WERI-Rb-1 (cell line): ENCODE results near the gene CTNS.

ENCODE experiments used
- DNase-seq: peaks from one replicate; pipeline ENCODE4 v3.0.0-alpha.2; 2020
- H3K27ac ChIP-seq: fragments of 250-450 bp; sonication (Bioruptor Pico); 2 replicates; pipeline ENCODE4 v1.5.1; 2020; ENCODE audit warnings: mild to moderate bottlenecking, moderate library complexity
- H3K27me3 ChIP-seq: fragments of 250-450 bp; sonication (Bioruptor Pico); 2 replicates; pipeline ENCODE4 v1.5.1; 2021; ENCODE audit warnings: mild to moderate bottlenecking, low read depth, moderate library complexity; ENCODE audit not compliant: insufficient read depth, severe bottlenecking
- H3K36me3 ChIP-seq: fragments of 250-450 bp; sonication (Bioruptor Pico); 2 replicates; pipeline ENCODE4 v1.5.1; 2020; ENCODE audit warnings: mild to moderate bottlenecking, moderate library complexity
- H3K4me3 ChIP-seq: 2 replicates; pipeline ENCODE4 v1.5.1; 2011; ENCODE audit warnings: low read depth, mild to moderate bottlenecking, control low read depth, low read length
- H3K9me3 ChIP-seq: fragments of 250-450 bp; sonication (Bioruptor Pico); 2 replicates; pipeline ENCODE4 v1.5.1; 2021; ENCODE audit warnings: mild to moderate bottlenecking, moderate library complexity; ENCODE audit not compliant: severe bottlenecking
- TF ChIP-seq, protein P1 (sequence below): IDR thresholded peaks from 2 replicates; pipeline ENCODE4 v1.5.1; 2011; ENCODE audit warnings: low read depth, mild to moderate bottlenecking, control low read depth, inconsistent platforms, low read length

CTNS gene

DNA sequence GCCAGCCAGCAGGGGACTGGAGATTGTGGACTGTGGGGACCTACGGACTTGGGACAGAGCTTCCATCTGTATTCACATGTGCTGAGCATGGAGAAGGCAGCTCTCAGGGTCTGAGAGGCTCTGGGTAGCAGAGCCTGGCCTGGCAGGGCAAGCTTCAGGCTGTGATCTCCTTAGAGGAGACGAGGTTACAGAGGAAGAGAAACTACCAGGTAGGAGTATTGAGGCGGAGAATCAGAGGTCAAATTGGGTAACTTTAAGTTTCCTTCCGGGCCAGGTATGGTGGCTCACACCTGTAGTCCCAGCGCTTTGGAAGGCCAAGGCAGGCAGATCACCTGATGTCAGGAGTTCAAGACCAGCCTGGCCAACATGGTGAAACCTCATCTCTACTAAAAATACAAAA, 8.8 kb downstream of the CTNS start:
- Histone ChIP-seq H3K27ac (no peak overlapping the region), H3K27me3 (no peaks in the 10 kb centered on the region), H3K36me3 (peaks cover 39% of the 10 kb centered on the region), H3K9me3 (no peaks in the 10 kb centered on the region), H3K4me3 (no peak overlapping the region)
- TF ChIP-seq, protein P1, sequence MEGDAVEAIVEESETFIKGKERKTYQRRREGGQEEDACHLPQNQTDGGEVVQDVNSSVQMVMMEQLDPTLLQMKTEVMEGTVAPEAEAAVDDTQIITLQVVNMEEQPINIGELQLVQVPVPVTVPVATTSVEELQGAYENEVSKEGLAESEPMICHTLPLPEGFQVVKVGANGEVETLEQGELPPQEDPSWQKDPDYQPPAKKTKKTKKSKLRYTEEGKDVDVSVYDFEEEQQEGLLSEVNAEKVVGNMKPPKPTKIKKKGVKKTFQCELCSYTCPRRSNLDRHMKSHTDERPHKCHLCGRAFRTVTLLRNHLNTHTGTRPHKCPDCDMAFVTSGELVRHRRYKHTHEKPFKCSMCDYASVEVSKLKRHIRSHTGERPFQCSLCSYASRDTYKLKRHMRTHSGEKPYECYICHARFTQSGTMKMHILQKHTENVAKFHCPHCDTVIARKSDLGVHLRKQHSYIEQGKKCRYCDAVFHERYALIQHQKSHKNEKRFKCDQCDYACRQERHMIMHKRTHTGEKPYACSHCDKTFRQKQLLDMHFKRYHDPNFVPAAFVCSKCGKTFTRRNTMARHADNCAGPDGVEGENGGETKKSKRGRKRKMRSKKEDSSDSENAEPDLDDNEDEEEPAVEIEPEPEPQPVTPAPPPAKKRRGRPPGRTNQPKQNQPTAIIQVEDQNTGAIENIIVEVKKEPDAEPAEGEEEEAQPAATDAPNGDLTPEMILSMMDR: no peak
- DNase-seq: no peak

DNA sequence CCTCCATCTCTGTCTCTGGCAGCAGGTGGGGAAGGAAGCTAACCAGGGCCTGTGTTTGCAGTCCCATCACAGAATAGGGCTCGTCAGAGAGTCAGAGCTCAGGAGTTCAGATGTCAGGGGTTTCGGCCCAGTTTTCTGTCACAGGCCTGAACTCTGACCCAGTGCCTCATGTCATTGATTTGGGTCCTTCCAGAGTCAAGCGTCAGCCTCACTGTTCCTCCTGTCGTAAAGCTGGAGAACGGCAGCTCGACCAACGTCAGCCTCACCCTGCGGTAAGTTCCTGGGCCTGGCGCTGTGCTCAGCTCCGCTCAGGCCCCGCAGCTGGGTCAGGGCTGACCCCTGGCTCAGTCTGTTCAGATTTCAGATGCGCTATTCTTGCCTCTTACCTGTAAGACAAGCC, 10.7 kb downstream of the CTNS start:
- H3K9me3 ChIP-seq: no peaks in the 10 kb centered on the region
- TF ChIP-seq, protein P1: no peak
- no peaks in the 10 kb centered on the region for H3K27me3 ChIP-seq
- H3K4me3 ChIP-seq: no peak overlapping the region
- no peak for DNase-seq
- H3K27ac ChIP-seq: no peak overlapping the region
- H3K36me3 ChIP-seq: peaks cover 27% of the 10 kb centered on the region

DNA sequence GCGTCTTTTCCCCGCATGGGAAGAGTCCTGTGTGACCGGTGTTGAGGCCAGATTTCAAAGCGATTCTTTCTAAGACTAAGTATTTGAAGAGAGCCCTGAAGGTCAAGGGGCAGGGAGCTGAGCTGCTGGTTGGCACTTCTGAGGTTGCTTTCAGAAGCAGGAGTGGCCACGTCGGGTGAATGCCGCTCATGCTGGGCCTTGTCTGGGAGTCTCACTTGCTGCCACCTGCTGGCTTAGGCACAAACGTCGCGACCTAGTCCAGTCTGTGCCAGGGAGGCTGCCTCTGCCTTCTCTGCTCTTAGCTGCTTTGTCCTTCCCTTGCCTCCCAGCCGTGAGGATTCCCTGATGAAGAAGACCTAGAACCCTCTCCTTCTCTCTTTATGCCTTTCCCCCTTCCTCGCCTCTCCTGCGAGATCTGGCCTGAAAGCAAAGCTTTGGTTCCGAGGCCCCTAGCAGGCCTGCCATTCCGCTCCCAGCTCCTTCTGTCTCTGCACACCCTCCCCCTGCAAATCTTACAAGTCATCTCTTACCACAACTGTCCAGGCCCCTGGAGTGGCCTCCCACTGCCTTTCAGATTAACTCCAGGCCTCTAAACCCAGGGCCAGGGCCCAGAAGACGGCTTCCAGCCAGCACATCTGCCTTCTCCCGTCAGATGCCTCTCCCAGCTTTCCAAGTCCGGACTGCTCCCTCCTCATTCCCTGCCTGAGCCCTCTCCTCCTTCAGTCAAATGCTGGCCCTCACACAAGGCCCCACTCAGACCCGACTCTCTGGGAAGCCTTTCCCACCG, 11.4 kb downstream of the CTNS start:
- H3K9me3 ChIP-seq: no peaks in the 10 kb centered on the region

DNA sequence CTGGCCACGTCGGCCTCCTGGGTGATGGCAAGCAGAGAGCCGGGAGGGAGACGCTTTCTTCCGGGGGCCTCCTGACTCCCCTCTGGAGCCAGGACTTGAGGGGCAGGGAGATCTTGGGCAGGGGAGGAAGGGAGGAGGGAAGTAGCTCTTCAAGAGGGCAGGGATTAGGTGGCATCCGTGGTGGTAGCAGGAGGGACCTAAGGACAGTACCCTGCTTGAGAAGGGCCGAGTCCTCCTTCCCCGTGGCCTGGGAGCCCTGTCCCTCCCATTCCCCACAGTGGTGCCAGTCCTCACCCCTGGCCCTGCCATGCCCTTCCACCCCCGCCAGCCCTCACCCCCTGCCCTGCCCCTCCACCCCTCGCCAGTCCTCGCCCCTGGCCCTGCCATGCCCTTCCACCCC, 19.2 kb downstream of the CTNS start:
- DNase-seq: no peak
- H3K36me3 ChIP-seq: peaks cover 17% of the 10 kb centered on the region
- H3K9me3 ChIP-seq: no peaks in the 10 kb centered on the region
- no peaks in the 10 kb centered on the region for H3K27me3 ChIP-seq
- H3K4me3 ChIP-seq: no peak overlapping the region
- H3K27ac ChIP-seq: no peak overlapping the region
- TF ChIP-seq, protein P1: no peak

More for the DNA sequence above, 11.4 kb downstream of the CTNS start:
- TF ChIP-seq, protein P1: peak; percentile 88
- Histone ChIP-seq H3K27me3 (no peaks in the 10 kb centered on the region), H3K27ac (no peak overlapping the region; the same call in 1 of the 2 replicates), H3K4me3 (no peak overlapping the region), H3K36me3 (peaks cover 23% of the 10 kb centered on the region)
- DNase-seq: peak; percentile 74

DNA sequence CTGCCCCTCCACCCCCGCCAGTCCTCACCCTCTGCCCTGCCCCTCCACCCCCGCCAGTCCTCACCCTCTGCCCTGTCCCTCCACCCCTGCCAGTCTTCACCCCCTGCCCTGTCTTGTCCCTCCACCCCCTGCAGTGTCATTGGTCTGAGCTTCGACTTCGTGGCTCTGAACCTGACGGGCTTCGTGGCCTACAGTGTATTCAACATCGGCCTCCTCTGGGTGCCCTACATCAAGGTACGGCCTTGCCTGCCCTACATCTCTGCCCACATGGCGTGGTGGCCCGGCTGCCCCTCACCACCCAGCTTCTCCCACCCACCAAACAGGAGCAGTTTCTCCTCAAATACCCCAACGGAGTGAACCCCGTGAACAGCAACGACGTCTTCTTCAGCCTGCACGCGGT, 19.8 kb downstream of the CTNS start:
- Histone ChIP-seq H3K9me3 (no peaks in the 10 kb centered on the region), H3K4me3 (no peak overlapping the region), H3K36me3 (peaks cover 23% of the 10 kb centered on the region), H3K27ac (no peak overlapping the region), H3K27me3 (no peaks in the 10 kb centered on the region)
- DNase-seq: no peak
- TF ChIP-seq, protein P1: no peak
